Nephron progenitor cell (in vitro differentiated cells): ENCODE results near the gene CLBA1.

Source experiments
- DNase-seq: peaks from one replicate; pipeline ENCODE4 v3.0.0; 2021
- H3K27ac Mint-ChIP-seq: 2 replicates; pipeline ENCODE4 v1.8.0; 2021; ENCODE audit warnings: mild to moderate bottlenecking, moderate library complexity, mixed read lengths
- H3K27me3 Mint-ChIP-seq: 2 replicates; pipeline ENCODE4 v1.8.0; 2021; ENCODE audit warnings: mild to moderate bottlenecking, low read depth, mixed read lengths; ENCODE audit not compliant: poor library complexity
- H3K36me3 Mint-ChIP-seq: 2 replicates; pipeline ENCODE4 v1.8.0; 2021; ENCODE audit warnings: low read depth, mixed read lengths
- H3K4me1 Mint-ChIP-seq: 2 replicates; pipeline ENCODE4 v1.8.0; 2021; ENCODE audit warnings: mixed read lengths
- H3K4me3 Mint-ChIP-seq: 2 replicates; pipeline ENCODE4 v1.8.0; 2021; ENCODE audit warnings: mild to moderate bottlenecking, moderate library complexity, mixed read lengths
- H3K9me3 Mint-ChIP-seq: 2 replicates; pipeline ENCODE4 v1.8.0; 2021; ENCODE audit warnings: mild to moderate bottlenecking, moderate library complexity, mixed read lengths
- CTCF ChIP-seq: fragments of 200-600 bp; sonication (generic); IDR thresholded peaks from 2 replicates; pipeline ENCODE4 v1.5.0; 2021; ENCODE audit warnings: antibody characterized with exemption

CLBA1 gene

DNA sequence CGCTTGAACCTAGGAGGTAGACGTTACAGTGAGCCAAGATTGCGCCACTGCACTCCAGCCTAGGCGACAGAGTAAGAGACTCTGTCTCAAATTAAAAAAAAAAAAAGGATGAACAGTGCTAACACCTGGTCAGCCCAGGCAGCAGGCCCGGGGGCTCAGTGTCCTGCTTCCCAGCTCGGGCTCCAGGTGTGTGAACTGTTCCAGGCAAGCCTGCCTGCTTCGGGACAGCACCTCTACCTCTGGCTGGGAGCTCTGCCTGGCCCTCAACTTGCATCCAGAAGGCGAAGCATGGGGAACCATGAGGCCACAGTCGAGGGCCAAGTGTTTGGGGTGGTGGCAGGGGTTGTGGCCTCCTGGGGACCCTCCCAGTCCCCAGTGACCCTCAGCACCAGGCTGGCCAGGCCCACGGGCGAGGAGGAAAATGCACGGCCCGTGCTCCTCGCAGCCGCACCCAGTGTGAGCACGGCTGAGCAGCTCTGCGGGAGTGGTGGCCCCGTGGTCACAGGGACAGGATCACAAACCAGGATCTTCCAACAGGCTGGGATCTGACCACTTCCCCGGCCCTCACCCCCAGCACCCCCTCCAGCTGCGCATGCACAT lies 19.8 kb downstream of the CLBA1 start:
- H3K4me3 Mint-ChIP-seq: no peak overlapping the region
- H3K4me1 Mint-ChIP-seq: no peaks in the 10 kb centered on the region
- peaks cover 17% of the 10 kb centered on the region for H3K36me3 Mint-ChIP-seq
- no peak for TF ChIP-seq CTCF
- H3K27me3 Mint-ChIP-seq: no peaks in the 10 kb centered on the region
- no peaks in the 10 kb centered on the region for H3K9me3 Mint-ChIP-seq
- DNase-seq: no peak
- no peak overlapping the region for H3K27ac Mint-ChIP-seq

- no peaks in the 10 kb centered on the region for H3K27me3 Mint-ChIP-seq
- TF ChIP-seq CTCF: no peak
- H3K4me3 Mint-ChIP-seq: no peak overlapping the region
- peaks cover 18% of the 10 kb centered on the region for H3K36me3 Mint-ChIP-seq
- H3K27ac Mint-ChIP-seq: peak overlapping the region; percentile 76
- DNase-seq: no peak
- H3K9me3 Mint-ChIP-seq: no peaks in the 10 kb centered on the region
- H3K4me1 Mint-ChIP-seq: no peaks in the 10 kb centered on the region
These were observed 20.6 kb downstream of the CLBA1 start for GRCh38 chr14:105005929-105006830.

DNA sequence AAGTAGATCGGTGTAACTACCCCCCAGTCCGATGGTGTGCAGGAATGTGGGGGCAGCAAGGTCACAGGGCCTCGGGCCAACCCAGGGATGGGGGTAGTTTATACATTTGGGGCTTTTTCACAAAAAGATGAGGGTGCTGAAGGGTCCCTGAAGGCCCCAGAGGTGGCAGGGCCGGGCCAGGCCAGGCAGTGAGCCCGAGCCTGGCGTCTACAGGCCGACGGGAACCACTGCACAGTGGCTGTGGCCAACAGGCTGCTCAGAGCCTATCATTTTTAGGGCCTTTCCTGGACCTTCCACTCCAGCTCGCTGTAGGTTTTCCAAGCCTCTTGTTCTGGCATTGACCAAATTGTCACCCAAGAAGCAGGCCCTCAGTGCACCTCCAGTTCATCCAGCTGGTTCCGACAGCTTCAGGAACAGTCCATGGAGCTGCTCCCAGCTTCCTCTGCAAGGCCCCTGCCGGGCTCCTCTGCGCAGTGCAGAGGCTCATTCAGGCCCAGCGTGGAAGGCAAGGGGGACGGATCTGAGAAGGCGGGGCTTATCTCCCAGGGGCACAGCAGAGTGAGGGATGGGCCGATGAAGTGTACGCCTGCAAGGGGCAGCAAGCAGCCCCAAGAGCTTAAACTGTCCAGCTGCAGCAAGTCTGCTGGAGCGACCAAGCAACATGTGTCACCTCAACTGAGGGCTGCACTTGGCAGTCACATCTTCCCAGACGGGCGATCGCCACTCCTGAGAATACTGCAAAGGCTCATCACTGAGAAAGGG lies 21.4 kb downstream of the CLBA1 start:
- Mint-ChIP-seq H3K36me3 (peaks cover 18% of the 10 kb centered on the region), H3K27ac (peak overlapping the region; percentile 76), H3K4me1 (peaks cover 3% of the 10 kb centered on the region), H3K27me3 (no peaks in the 10 kb centered on the region), H3K4me3 (no peak overlapping the region), H3K9me3 (no peaks in the 10 kb centered on the region)
- TF ChIP-seq CTCF: no peak
- DNase-seq: no peak

- no peak for TF ChIP-seq CTCF
- peak overlapping the region; percentile 75 for H3K27ac Mint-ChIP-seq
- peaks cover 6% of the 10 kb centered on the region for H3K4me1 Mint-ChIP-seq
- peaks cover 18% of the 10 kb centered on the region for H3K36me3 Mint-ChIP-seq
- no peak for DNase-seq
- H3K9me3 Mint-ChIP-seq: no peaks in the 10 kb centered on the region
- no peak overlapping the region for H3K4me3 Mint-ChIP-seq
- H3K27me3 Mint-ChIP-seq: no peaks in the 10 kb centered on the region
These were observed 22.1 kb downstream of the CLBA1 start for GRCh38 chr14:105007593-105008264.

- peaks cover 18% of the 10 kb centered on the region for H3K36me3 Mint-ChIP-seq
- no peaks in the 10 kb centered on the region for H3K9me3 Mint-ChIP-seq
- H3K4me3 Mint-ChIP-seq: no peak overlapping the region
- no peak for TF ChIP-seq CTCF
- no peak for DNase-seq
- peak overlapping the region; percentile 55 for H3K27ac Mint-ChIP-seq
- H3K27me3 Mint-ChIP-seq: no peaks in the 10 kb centered on the region
- peaks cover 26% of the 10 kb centered on the region for H3K4me1 Mint-ChIP-seq
These were observed 24.5 kb downstream of the CLBA1 start for GRCh38 chr14:105010106-105010505.
